GM18517 (cell line): ENCODE results near the gene PCED1B.

ENCODE experiments used
- ATAC-seq: cut with Tn5 transposase; IDR thresholded peaks from one replicate; pipeline ENCODE4 v1.9.1; 2021; ENCODE audit warnings: mild to moderate bottlenecking, moderate library complexity; ENCODE audit not compliant: unreplicated experiment

Gene PCED1B

DNA sequence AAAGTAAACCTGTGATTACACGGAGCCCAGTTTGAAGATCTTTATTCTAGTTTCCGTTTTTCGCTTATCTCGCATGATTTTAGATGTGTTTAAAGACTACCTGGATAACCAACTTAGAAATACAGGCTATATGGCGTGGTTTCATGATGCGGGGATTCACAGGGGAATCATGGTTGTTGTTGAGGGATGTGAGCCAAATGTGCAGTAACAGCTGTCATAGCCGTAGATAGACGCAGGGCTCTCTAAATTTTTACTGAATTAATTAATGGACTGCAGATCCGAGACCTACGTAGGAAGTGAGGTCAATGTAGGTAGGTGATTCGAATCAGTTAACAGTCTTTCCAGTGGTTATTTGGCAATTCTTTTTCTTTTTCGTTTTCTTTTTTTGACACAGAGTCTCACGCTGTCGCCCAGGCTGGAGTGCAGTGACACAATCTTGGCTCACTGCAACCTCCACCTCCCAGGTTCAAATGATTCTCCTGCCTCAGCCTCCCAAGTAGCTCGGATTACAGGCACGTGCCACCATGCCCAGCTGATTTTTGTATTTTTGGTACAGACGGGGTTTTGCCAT is 145.2 kb downstream of the PCED1B start:
- ATAC-seq: no peak

DNA sequence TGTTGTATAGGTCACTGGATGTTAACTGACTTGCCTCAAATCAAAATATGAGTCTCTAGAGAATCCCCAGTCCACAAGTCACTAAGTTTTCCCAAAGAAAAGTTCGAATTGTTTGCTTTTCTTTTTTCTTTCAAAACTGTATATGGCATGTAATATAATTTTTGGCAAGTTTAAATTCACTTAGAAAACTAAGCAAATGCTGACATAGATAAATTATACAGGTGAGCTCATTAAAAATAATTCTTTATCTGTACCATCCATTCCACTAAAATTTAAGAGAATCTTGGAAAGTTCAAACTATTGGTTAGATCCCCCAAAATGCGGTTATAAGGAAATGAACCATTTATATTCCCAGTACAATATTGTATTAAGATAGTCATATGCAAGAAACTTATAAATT is 145.9 kb downstream of the PCED1B start:
- ATAC-seq: no peak

DNA sequence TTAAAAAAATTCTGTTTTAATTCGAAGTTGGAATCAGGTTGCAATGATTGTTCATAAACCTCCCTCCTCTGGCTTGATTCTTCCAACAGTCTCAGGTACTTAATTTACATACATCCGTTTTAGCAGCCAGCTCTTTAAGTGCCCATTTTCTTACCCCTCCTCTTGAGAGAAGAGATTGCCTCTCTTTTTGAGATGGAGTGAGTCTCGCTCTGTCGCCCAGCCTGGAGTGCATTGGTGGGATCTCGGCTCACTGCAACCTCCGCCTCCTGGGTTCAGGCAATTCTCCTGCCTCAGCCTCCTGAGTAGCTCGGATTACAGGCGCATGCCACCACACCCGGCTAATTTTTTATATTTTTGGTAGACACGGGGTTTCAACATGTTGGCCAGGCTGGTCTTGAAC is 146.8 kb downstream of the PCED1B start:
- ATAC-seq: no peak

DNA sequence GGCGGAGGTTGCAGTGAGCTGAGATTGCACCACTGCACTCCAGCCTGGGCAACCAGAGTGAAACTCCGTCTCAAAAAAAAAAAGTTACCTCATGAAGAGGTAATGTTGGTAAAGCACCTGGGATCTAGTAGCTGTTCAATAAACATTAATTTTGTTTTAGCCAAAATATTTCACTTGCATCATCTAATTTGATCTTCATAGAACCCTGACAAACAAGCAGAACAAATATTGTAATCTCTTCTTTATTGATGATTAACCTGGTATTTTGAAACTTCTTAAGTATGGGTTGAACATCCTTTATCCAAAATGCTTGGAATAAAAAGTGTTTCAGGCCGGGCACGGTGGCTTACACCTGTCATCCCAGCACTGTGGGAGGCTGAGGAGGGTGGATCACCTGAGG is 149.4 kb downstream of the PCED1B start:
- ATAC-seq: no peak

DNA sequence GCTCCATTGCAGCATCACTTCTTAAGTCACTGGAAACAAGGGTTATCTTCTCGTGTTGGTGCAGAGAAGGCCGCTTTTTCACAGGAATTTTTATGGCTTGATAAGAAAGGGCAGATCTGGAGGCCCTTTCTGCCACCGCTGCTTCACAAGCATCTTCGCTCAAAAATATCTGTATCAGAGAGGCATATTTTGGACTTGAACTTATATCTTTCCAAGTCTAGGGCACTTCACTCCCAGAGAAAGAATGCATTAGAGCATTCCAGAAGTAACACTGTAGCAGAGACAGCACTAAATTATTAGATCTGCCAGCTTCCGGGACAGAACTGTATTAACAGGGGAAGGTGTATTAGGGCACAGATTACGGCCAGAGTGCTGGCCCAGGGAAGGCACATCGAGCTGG is 152.0 kb downstream of the PCED1B start:
- no peak for ATAC-seq

DNA sequence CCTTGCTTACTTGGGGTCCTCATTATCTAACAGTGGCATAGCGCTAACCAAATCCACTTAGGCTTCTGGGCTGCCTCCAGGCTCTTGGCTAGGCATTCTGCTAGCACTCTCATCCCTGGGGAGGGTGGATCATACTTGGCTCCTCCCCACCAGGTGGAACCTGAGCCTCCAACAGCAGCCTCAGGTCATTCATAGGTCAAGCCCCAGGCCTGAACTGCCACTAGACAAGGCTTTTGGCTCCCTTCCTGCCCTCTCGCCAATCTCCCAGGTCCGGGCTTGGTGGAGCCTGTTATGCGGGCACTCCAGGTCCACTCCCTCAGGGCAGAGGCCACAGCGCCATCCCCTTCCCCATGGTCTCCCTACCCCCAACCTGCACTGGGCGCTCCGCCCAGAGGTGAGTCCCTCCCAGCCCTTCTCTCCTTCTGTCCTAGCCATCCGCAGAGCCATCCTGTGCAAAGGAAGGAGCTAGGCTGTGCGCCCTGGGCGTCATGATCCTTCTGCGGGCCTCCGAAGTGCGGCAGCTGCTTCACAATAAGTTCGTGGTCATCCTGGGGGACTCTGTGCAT is 155.2 kb downstream of the PCED1B start:
- ATAC-seq: no peak

DNA sequence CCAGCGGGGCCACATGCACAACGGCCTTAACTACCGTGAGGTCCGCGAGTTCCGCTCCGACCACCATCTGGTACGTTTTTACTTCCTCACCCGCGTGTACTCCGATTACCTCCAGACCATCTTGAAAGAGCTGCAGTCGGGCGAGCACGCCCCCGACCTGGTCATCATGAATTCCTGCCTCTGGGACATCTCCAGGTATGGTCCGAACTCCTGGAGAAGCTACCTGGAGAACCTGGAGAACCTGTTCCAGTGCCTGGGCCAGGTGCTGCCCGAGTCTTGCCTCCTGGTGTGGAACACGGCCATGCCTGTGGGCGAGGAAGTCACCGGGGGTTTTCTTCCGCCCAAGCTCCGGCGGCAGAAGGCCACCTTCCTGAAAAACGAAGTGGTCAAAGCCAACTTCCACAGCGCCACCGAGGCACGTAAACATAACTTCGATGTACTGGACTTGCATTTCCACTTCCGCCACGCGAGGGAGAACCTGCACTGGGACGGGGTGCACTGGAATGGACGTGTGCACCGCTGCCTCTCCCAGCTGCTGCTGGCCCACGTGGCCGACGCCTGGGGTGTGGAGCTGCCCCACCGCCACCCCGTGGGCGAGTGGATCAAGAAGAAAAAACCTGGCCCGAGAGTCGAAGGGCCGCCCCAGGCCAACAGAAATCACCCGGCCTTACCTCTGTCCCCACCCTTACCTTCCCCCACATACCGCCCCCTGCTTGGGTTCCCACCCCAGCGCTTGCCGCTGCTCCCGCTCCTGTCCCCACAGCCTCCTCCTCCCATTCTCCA is 156.0 kb downstream of the PCED1B start:
- no peak for ATAC-seq

DNA sequence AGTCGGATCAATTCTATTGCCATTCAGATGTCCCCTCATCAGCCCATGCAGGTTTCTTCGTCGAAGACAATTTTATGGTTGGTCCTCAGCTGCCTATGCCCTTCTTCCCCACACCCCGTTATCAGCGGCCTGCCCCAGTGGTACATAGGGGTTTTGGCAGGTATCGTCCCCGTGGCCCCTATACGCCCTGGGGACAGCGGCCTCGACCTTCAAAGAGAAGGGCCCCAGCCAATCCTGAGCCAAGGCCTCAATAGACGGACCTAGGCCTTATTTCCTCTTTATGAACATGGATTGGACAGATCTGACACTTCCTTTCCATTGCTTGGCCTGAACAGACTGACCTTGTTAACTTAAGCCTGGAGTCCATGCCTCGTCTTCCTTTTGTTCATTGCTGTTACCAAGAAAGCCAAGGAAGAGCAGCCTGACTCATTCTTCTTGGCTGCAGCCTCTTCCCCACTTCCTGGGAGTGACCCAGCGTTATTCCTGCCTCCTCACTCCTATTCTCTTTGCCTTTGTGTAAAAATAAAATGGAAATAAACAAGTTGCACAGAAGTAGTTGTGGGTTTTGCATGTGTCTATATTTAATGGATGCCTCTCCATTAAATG is 156.8 kb downstream of the PCED1B start:
- ATAC-seq: no peak

DNA sequence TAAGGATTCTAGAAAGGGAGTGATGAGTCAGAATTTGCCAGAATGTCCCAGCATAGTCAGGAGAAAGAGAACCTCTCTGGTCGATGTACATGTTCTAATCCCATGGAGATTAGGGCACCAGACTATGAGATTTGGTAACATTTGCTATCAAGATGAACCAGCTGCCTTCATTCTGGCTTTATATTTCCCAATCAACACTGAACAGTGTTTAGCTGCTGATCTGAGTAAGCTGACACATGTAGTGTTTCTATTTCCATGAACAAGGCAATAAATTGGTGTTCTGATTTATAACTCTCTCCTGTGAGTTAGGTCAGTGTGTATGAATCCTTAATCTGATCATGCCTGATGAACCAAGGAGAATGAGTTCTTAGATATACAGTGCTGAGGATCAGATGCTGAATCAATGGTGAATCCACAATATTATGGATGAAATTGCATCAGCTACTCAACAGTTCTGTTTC is 158.4 kb downstream of the PCED1B start:
- no peak for ATAC-seq

DNA sequence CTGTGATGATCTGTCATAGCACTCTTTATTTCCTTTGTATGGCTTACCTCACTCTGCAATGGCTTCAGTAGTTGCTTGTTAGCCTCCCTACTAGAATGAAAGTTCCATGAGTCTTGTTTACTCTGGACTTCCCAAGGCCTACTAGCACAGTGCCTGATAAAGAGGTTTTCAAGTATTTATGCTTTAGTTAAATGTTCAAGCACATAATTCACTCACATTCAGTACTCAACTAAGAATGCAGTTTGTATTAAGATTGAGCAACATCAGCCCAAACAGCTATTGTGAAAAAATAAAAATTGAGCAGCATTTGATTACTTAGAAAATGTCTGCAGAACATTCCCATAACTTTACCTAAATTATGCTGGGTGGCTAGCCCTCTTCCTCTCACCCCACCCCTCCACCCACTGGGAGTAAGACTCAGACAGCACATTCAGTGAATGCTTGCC is 159.3 kb downstream of the PCED1B start:
- ATAC-seq: no peak

DNA sequence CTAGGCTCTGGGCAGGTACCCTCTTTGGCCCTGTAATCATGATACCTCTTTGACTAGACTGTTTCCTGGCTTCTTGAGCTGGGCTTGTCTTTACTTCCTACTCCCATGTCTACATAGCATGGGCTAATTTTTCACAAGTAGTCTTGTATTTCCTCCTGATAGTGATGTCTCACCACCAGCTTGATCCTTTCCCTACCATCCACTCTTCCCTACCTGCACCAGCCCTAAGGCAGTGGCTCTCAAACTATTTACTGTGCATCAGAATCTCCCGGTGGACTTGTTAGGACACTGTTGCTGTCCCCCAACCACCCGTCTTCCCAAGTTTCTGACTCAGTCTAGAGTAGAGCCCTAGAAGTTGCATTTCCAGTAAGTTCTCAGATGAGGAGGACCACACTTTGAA is 163.0 kb downstream of the PCED1B start:
- no peak for ATAC-seq

DNA sequence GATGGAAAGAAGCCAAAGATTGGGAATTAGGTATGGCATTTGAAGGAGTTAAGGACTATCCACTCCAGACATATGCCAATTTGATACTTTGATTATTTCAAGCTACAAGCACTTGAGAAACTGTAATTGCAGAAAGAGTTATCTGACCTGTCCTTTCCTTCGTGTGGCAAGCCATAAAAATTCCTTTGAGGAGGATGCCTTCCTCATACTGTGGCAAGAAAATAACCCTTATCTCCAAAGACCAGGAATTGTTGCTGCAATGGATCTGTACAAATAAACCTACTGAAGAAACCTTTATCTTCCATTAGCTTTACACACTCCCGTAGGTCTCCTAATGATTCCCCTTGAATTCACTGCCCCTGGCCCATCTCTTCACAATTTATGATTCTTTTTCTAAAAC is 165.4 kb downstream of the PCED1B start:
- ATAC-seq: no peak

DNA sequence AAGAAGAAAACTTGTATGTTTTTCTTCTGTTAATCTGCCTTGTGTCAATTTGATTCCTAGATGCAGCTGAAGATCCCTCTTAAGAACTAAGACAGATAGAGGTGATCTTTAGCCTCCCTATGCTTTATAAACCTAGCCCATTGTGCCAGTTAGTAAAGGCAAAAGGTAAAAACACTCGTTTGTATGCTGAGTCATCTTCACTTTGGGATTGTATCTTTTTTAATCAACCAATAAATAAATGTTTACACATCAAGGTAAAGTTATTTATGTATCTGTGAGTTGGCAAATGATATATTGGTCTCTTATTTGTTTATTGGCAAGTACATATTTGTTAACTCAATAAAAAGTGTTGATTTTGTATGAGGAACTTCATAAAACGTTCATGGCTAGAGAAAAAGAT is 166.2 kb downstream of the PCED1B start:
- ATAC-seq: no peak

DNA sequence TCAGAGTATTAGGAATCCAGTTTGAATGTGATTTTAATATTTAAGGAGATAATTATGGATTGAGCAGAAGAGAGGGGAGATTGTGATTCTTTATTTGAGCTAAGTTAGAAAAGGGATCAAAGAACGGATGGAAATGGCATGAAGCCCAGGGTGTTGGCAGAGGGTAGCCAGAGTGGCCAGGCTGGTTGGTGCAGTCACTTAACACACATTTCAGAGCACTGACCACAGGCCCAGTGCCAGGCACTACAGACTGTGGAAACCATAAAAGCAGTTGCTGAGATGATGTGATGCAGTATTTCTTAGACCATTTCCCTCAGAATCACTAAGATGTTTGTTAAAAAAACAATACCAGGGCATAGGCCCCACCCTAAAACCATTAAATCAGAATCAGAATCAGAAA is 168.0 kb downstream of the PCED1B start:
- no peak for ATAC-seq

DNA sequence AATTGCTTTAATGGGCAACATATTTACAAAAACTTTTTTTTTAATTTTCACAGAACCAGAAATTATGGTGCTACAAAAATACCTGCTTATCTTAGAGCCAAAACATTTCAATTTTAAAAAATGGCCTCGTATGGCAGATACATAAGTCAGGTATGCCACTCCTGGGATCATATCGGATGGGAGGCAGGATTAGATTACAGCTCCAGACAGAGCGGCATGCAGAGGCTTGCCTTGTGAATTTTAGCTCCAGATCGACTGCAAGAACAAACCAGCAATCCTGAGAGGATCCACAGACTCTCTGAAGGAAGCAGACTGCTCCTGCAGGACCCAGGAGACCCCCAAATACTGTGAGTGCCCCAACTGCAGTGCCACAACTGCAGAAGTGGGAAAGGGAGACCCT is 169.7 kb downstream of the PCED1B start:
- ATAC-seq: no peak

DNA sequence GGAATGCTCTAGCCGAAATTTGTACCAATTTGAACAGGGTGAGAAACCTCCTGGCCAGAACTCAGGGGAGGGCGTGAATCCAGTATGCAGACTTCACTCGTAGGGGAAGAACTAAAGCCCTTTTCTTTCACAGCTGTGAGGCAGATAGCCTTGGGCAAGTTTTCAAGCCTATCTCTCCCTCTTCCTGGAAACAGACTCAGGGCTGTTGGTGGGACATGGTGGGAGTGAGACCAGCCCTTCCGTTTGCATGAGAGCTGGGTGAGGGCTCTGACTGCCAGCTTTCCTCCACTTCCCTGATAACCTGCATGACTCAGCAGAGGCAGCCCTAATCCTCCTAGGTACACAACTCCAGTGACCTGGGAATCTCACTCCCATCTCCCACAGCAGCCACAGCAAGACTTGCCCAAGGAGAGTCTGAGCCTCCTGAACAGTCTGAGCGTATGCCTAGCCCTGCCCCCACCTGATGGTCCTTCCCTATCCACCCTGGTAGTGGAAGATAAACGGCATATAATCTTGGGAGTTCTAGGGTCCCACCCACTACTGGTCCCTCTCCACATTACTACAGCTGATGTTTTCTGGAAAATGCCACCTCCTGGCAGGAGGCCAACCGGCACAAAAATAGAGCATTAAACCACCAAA is 170.4 kb downstream of the PCED1B start:
- ATAC-seq: no peak

DNA sequence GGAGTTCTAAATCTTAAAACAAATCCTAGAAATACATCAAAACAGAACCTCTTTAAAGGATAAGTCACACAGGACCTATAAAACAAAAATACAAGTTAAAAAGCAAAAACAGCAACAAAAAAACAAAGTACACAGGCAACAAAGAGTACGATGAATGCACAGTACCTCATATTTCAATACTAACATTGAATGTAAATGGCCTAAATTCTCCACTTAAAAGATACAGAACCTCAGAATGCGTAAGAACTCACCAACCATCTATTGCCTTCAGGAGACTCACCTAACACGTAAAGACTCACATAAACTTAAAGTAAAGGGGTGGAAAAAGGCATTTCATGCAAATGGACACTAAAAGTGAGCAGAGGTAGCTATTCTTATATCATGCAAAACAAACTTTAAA is 172.5 kb downstream of the PCED1B start:
- no peak for ATAC-seq

DNA sequence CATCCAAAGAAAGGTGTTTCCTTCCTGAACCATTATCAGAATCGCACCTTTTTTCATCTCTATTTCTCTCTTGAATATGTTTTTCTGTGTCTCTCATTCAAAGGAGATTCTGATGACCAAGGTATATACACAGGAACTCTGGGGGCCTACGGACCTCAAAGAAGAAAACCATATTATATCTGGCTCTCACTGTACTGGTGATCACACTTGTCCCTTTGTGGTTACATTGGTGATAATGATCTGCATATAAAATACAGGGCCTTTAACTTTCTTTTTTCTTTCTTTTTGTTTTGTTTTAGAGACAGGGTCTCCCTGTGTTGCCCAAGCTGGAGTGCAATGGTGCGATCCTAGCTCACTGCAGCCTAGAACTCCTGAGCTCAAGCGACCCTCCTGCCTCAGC is 185.5 kb downstream of the PCED1B start:
- ATAC-seq: no peak

DNA sequence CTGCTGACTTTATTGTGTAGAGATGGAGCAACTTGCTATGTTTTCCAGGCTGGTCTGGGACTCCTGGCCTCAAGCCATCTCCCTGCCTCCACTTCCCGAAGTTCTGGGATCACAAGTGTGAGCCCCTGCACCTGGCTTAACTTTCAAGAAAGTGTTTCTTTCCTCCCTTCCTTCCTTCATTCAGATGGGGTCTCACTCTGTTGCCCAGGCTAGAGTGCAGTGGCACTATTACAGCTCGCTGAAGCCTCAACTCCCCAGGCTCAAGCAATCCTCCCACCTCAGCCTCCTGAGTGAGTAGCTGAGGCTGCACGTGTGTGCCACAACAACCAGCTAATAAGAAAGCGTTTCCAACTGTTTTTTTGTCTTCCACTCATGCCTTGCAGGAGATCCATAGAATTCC is 186.0 kb downstream of the PCED1B start:
- no peak for ATAC-seq

DNA sequence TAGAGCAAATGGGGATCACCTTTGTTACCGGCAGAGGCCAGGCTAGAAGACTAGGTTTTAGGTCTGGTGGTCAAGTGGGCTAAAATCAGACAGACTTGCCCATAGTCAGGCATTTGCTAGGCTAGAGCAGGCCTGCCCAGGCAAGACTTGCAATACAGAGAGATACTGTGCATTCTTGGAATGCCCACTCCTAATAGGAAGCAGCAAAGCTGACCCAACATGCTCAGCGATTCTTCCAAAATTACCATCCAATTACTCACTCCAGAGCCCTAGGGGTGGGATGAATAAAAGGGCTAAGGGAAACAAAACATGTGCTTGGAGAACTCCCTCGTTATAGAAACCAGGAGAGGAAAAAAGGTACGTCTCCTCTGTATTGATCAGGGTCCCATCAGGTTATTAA is 188.2 kb downstream of the PCED1B start:
- ATAC-seq: no peak
